ENCODE results near the gene UACA. TPM values are rescaled to one million over a fixed set of nuclear protein-coding genes. Genes with fewer than 3 reads are reported as not detected.

UACA gene
- total RNA-seq, 3 donors from 2014 or later (not counting 1 experiment from before 2014, with no cell fraction given): 1.1 to 3.1 (median 2.1) TPM

DNA sequence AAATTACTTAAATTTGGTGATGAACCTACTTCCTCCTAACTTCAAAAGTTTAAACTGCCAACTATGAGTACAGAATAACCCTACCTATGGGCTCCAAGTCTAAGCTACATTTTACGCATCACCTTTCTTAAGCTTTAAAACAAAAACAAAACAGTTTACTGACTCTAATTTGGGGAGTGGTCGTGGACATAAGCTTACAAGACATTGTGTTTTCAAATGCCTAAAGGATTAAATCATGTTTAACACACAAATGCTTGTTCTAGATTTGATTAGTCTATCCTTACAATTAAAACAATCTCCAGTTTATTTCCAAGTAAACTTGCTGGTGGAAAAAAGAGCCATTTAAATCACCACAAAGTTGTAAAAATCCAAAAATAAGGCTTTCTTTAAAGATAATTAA is 62.2 kb downstream of the UACA start:
- Histone ChIP-seq H3K4me3 (ENCODE audit: low read length) (no peak overlapping the region), H3K36me3 (ENCODE audit: control insufficient read depth, insufficient read depth, low read length) (no peaks in the 10 kb centered on the region), H3K27me3 (ENCODE audit: control insufficient read depth, insufficient read depth, low read length) (peaks cover 2% of the 10 kb centered on the region), H3K4me1 (ENCODE audit: control insufficient read depth, insufficient read depth, low read length) (no peaks in the 10 kb centered on the region), H3K27ac (ENCODE audit: low read length) (no peak overlapping the region), H3K9me3 (ENCODE audit: control insufficient read depth, insufficient read depth, low read length) (no peaks in the 10 kb centered on the region)
- H3K9me3 Mint-ChIP-seq: no peaks in the 10 kb centered on the region
- H3K36me3 Mint-ChIP-seq: no peaks in the 10 kb centered on the region
- TF ChIP-seq, protein P1, sequence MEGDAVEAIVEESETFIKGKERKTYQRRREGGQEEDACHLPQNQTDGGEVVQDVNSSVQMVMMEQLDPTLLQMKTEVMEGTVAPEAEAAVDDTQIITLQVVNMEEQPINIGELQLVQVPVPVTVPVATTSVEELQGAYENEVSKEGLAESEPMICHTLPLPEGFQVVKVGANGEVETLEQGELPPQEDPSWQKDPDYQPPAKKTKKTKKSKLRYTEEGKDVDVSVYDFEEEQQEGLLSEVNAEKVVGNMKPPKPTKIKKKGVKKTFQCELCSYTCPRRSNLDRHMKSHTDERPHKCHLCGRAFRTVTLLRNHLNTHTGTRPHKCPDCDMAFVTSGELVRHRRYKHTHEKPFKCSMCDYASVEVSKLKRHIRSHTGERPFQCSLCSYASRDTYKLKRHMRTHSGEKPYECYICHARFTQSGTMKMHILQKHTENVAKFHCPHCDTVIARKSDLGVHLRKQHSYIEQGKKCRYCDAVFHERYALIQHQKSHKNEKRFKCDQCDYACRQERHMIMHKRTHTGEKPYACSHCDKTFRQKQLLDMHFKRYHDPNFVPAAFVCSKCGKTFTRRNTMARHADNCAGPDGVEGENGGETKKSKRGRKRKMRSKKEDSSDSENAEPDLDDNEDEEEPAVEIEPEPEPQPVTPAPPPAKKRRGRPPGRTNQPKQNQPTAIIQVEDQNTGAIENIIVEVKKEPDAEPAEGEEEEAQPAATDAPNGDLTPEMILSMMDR (IDR thresholded peaks at IDR 0.05): no peak
- no peak overlapping the region for H3K4me3 Mint-ChIP-seq
- H3K27me3 Mint-ChIP-seq (ENCODE audit: low read depth in 2 of 2): peaks cover 8 to 60% of the 10 kb centered on the region in 2 donors
- intact Hi-C loops (cut with micrococcal nuclease): no loop called here
- no peak for ATAC-seq
- H3K27ac Mint-ChIP-seq: no peak overlapping the region
- 86% methylated on average over 2 of the region's 2 CpGs for WGBS (ENCODE audit: insufficient coverage)
- no peak for DNase-seq
- H3K4me1 Mint-ChIP-seq: no peaks in the 10 kb centered on the region

DNA sequence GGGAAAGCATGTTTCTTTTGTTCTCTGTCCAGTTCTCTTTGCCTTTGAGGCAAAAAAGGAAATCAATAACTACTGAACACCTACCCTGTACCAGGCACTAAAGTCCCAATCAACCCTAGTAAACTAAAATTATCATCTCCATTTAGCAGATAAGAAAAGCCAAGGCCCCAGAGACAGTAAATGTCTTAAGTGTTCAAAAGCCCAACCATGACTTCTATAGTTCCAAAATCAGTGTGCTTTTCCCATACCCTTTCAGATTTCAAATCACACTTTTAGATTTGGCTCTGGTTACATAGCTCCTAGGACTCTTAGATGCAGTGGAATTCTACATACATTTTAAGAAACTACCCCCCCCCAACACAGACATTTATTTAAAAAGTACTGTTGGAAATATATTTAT is 63.5 kb downstream of the UACA start:
- Mint-ChIP-seq H3K27ac (no peak overlapping the region), H3K4me3 (no peak overlapping the region), H3K4me1 (no peaks in the 10 kb centered on the region), H3K36me3 (no peaks in the 10 kb centered on the region), H3K9me3 (no peaks in the 10 kb centered on the region), H3K27me3 (ENCODE audit: low read depth in 2 of 2) (peaks cover 5 to 56% of the 10 kb centered on the region in 2 donors)
- TF ChIP-seq, protein P1 (IDR thresholded peaks at IDR 0.05): no peak
- H3K27ac ChIP-seq (ENCODE audit: low read length): no peak overlapping the region
- no peaks in the 10 kb centered on the region for H3K9me3 ChIP-seq (ENCODE audit: control insufficient read depth, insufficient read depth, low read length)
- intact Hi-C loops (cut with micrococcal nuclease): no loop called here
- H3K36me3 ChIP-seq (ENCODE audit: control insufficient read depth, insufficient read depth, low read length): no peaks in the 10 kb centered on the region
- H3K27me3 ChIP-seq (ENCODE audit: control insufficient read depth, insufficient read depth, low read length): peaks cover 3% of the 10 kb centered on the region
- ATAC-seq (no peak), DNase-seq (no peak)
- no peak overlapping the region for H3K4me3 ChIP-seq (ENCODE audit: low read length)
- H3K4me1 ChIP-seq (ENCODE audit: control insufficient read depth, insufficient read depth, low read length): no peaks in the 10 kb centered on the region

DNA sequence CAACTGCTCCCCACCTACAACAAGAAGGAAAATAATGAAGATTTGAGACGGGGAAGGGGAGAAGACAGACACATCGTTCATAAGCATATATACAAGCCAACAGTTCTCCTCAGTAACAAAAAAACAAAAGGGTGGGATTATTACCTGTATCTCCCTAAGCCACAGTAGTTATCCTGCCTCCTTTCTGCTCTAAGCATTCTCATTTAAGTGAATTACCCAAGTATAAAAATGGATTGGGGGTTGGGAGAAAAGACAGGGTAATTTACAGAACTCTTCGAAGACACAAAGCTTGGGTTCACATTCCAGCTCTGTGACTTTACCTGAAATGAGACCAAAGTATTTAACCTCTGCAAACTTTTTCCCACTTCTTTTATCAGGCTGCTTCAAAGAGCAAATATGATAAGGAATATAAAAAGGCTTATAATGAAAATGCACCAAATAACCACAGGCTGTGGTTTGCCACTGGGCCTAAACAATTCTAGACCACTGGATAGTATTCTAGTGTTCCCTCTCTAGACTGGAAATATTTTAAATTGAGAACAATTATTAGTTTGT is 64.4 kb downstream of the UACA start:
- ATAC-seq (no peak), DNase-seq (no peak)
- intact Hi-C loops (cut with micrococcal nuclease): no loop called here
- Histone ChIP-seq H3K27me3 (ENCODE audit: control insufficient read depth, insufficient read depth, low read length) (peaks cover 4% of the 10 kb centered on the region), H3K36me3 (ENCODE audit: control insufficient read depth, insufficient read depth, low read length) (no peaks in the 10 kb centered on the region), H3K27ac (ENCODE audit: low read length) (no peak overlapping the region), H3K4me1 (ENCODE audit: control insufficient read depth, insufficient read depth, low read length) (no peaks in the 10 kb centered on the region), H3K4me3 (ENCODE audit: low read length) (no peak overlapping the region), H3K9me3 (ENCODE audit: control insufficient read depth, insufficient read depth, low read length) (no peaks in the 10 kb centered on the region)
- Mint-ChIP-seq H3K36me3 (no peaks in the 10 kb centered on the region), H3K4me1 (no peaks in the 10 kb centered on the region), H3K4me3 (no peak overlapping the region), H3K9me3 (no peaks in the 10 kb centered on the region), H3K27ac (no peak overlapping the region), H3K27me3 (ENCODE audit: low read depth in 2 of 2) (peaks cover 5 to 47% of the 10 kb centered on the region in 2 donors)
- WGBS (ENCODE audit: insufficient coverage): 80% methylated on average over 1 of the region's 3 CpGs
- TF ChIP-seq, protein P1 (IDR thresholded peaks at IDR 0.05): no peak

DNA sequence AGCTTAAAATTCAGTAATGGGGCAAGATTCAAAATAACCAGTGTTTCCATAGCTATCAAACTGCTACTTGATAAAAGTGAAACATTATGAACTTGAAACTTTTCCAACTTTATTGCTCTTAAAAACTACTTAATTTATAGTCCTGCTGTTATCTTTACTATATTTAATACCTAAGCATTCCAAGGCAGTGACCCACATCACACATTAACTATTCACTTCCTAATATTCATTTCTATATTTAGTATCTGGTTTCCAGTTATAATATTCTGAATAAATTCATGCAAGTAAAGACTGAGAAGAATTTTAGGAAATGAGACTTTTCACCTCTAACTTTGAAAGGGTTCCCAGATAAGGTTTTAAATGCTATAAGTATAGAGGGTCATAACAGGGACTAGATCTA is 64.9 kb downstream of the UACA start:
- ATAC-seq: no peak
- DNase-seq: no peak
- no peak overlapping the region for H3K4me3 ChIP-seq (ENCODE audit: low read length)
- TF ChIP-seq, protein P1 (IDR thresholded peaks at IDR 0.05): no peak
- H3K36me3 ChIP-seq (ENCODE audit: control insufficient read depth, insufficient read depth, low read length): no peaks in the 10 kb centered on the region
- peaks cover 6% of the 10 kb centered on the region for H3K27me3 ChIP-seq (ENCODE audit: control insufficient read depth, insufficient read depth, low read length)
- no peaks in the 10 kb centered on the region for H3K9me3 ChIP-seq (ENCODE audit: control insufficient read depth, insufficient read depth, low read length)
- Mint-ChIP-seq H3K4me3 (no peak overlapping the region), H3K4me1 (no peaks in the 10 kb centered on the region), H3K27me3 (ENCODE audit: low read depth in 2 of 2) (peaks cover 5 to 42% of the 10 kb centered on the region in 2 donors), H3K9me3 (no peaks in the 10 kb centered on the region), H3K27ac (no peak overlapping the region), H3K36me3 (no peaks in the 10 kb centered on the region)
- H3K4me1 ChIP-seq (ENCODE audit: control insufficient read depth, insufficient read depth, low read length): no peaks in the 10 kb centered on the region
- intact Hi-C loops (cut with micrococcal nuclease): no loop called here
- H3K27ac ChIP-seq (ENCODE audit: low read length): no peak overlapping the region
